SK-N-SH (cell line): ENCODE data around the gene PTPRJ.

Experiments
- CTCF ChIP-seq: fragments of 200-600 bp; sonication (generic); IDR thresholded peaks from 2 replicates; pipeline ENCODE4 v1.6.1; 2017; ENCODE audit warnings: antibody characterized with exemption, mild to moderate bottlenecking, moderate library complexity
- ELF1 ChIP-seq: IDR thresholded peaks from 2 replicates; pipeline ENCODE4 v1.4.0; 2012
- JUND ChIP-seq: IDR thresholded peaks from 2 replicates; pipeline ENCODE4 v1.4.0; 2012
- MAX ChIP-seq: IDR thresholded peaks from 2 replicates; pipeline ENCODE4 v1.4.0; 2012; ENCODE audit warnings: low read depth
- RCOR1 ChIP-seq: fragments of 150-350 bp; IDR thresholded peaks from 2 replicates; pipeline ENCODE4 v1.6.1; 2017; ENCODE audit warnings: antibody characterized with exemption, low read length
- TAF1 ChIP-seq: IDR thresholded peaks from 2 replicates; pipeline ENCODE4 v1.6.1; 2012; ENCODE audit warnings: low read depth, mild to moderate bottlenecking, low read length, moderate library complexity, borderline replicate concordance
- YY1 ChIP-seq: IDR thresholded peaks from 2 replicates; pipeline ENCODE4 v1.4.0; 2012; ENCODE audit warnings: low read depth, mild to moderate bottlenecking

- TF ChIP-seq YY1 = no peak
- no peak for TF ChIP-seq MAX
- no peak for TF ChIP-seq JUND
- no peak for TF ChIP-seq ELF1
- no peak for TF ChIP-seq TAF1
- TF ChIP-seq CTCF = no peak
- TF ChIP-seq RCOR1 = no peak
Observed at GRCh38 chr11:48034926-48035871, 54.8 kb downstream of the PTPRJ start.
